T-helper 1 cell treated with Interleukin-12 subunit alpha and Interleukin-12 subunit beta and Interleukin-4 antibody, amounts not matched to agents 30 ng/mL and 1 ng/mL, for 36 hours (primary cell): ENCODE measurements around the gene MAFB. TPM values are rescaled to one million over a fixed set of nuclear protein-coding genes. Genes with fewer than 3 reads are reported as not detected.

ENCODE experiments used
- intact Hi-C: fragments of 100-400 bp; cut with micrococcal nuclease; formaldehyde crosslinking; loops from one replicate; pipeline ENCODE4 v1.15.1; 2024
- total RNA-seq: library from RNA; stranded (reverse); gene quantifications from 2 replicates; pipeline ENCODE4 v1.2.3, GENCODE V29; 2022

MAFB gene
- total RNA-seq, 1 donor from 2014 or later: 0.12 TPM

GRCh38 chr20:40659567-40659966 lies 29.5 kb downstream of the MAFB start:
- intact Hi-C loops: no loop called here

- intact Hi-C loops: no loop called here
Measured at GRCh38 chr20:40658509-40658908, 30.5 kb downstream of the MAFB start.

- intact Hi-C loops: no loop called here
Measured at GRCh38 chr20:40657526-40657925, 31.5 kb downstream of the MAFB start.

GRCh38 chr20:40655451-40655850 lies 33.6 kb downstream of the MAFB start:
- intact Hi-C loops: no loop called here

GRCh38 chr20:40654876-40655275 lies 34.2 kb downstream of the MAFB start:
- intact Hi-C loops: no loop called here

GRCh38 chr20:40652441-40652987 lies 36.5 kb downstream of the MAFB start:
- intact Hi-C loops: no loop called here

GRCh38 chr20:40651151-40651550 lies 37.9 kb downstream of the MAFB start:
- intact Hi-C loops: no loop called here

GRCh38 chr20:40650707-40651106 lies 38.3 kb downstream of the MAFB start:
- intact Hi-C loops: no loop called here

GRCh38 chr20:40648210-40649072 lies 40.6 kb downstream of the MAFB start:
- intact Hi-C loops: no loop called here

GRCh38 chr20:40646813-40647212 lies 42.2 kb downstream of the MAFB start:
- intact Hi-C loops: no loop called here

GRCh38 chr20:40646361-40646760 lies 42.7 kb downstream of the MAFB start:
- intact Hi-C loops: no loop called here

- intact Hi-C loops: no loop called here
Measured at GRCh38 chr20:40644863-40645262, 44.2 kb downstream of the MAFB start.

- intact Hi-C loops: no loop called here
Measured at GRCh38 chr20:40643891-40644290, 45.1 kb downstream of the MAFB start.

GRCh38 chr20:40641809-40642208 lies 47.2 kb downstream of the MAFB start:
- intact Hi-C loops: no loop called here

- intact Hi-C loops: no loop called here
Measured at GRCh38 chr20:40641202-40641601, 47.8 kb downstream of the MAFB start.

GRCh38 chr20:40640667-40641066 lies 48.4 kb downstream of the MAFB start:
- intact Hi-C loops: no loop called here

- intact Hi-C loops: no loop called here
Measured at GRCh38 chr20:40639676-40640355, 49.2 kb downstream of the MAFB start.

- intact Hi-C loops: no loop called here
Measured at GRCh38 chr20:40639132-40639531, 49.9 kb downstream of the MAFB start.

GRCh38 chr20:40638414-40638813 lies 50.6 kb downstream of the MAFB start:
- intact Hi-C loops: no loop called here

GRCh38 chr20:40637176-40637575 lies 51.9 kb downstream of the MAFB start:
- intact Hi-C loops: no loop called here

GRCh38 chr20:40636486-40636885 lies 52.5 kb downstream of the MAFB start:
- intact Hi-C loops: no loop called here

- intact Hi-C loops: no loop called here
Measured at GRCh38 chr20:40635971-40636370, 53.1 kb downstream of the MAFB start.
